Ovary (tissue), 3 donors: Measurements from ENCODE around the gene HABP4.

Experiments used
- CTCF ChIP-seq, 3 donors: fragments of 450-650 bp in 2 of 3; fragments of 200-600 bp in 1 of 3; IDR thresholded peaks; one replicate each; pipeline versions ENCODE4 v1.5.1 to v1.8.0; 2016 to 2022; ENCODE audit warnings: antibody characterized with exemption in 3 of 3, mild to moderate bottlenecking in 1 of 3
- EP300 ChIP-seq: sonication (generic); formaldehyde crosslinking; IDR thresholded peaks from one replicate; pipeline ENCODE4 v1.6.1; 2017; ENCODE audit warnings: antibody characterized with exemption
- POLR2A ChIP-seq: fragments of 450-650 bp; IDR thresholded peaks from one replicate; pipeline ENCODE4 v1.6.1; 2017; ENCODE audit warnings: antibody characterized with exemption, mild to moderate bottlenecking, moderate library complexity
- donor health status: DM: no; HTN: no; CAD: no.

DNA sequence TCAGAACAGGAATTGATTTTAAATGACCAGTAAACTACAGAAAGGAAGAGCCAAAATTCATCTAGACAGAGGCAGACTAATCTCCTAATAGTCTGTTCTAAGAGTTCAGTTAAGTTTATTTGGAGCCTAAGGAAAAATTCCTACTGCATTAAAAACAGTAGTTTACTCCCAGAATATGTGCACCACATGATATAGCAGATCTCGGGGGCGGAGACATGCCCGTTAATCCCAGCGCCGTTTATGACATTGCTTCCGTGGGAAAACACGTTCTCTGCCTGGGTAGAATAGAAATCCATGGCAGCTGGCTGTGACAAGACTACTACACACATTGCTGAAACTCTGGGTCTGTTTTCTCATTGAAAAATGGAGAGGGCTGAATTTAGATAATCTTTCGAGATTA, 11.4 kb downstream of the HABP4 start:
- TF ChIP-seq CTCF (IDR thresholded peaks at IDR 0.05) (no peak), POLR2A (no peak), EP300 (no peak)
